HEK293 (cell line): ENCODE measurements around the gene PTPN6.

Experiments used
- KLF10 ChIP-seq: fragments of 450-650 bp; IDR thresholded peaks from 2 replicates; pipeline ENCODE4 v1.5.1; 2018; ENCODE audit warnings: missing biosample characterization, mild to moderate bottlenecking, missing genetic modification characterization
- MYNN ChIP-seq: fragments of 450-650 bp; formaldehyde crosslinking; IDR thresholded peaks from 2 replicates; pipeline ENCODE4 v1.5.1; 2016; ENCODE audit warnings: missing biosample characterization, missing genetic modification characterization, borderline replicate concordance
- PRDM6 ChIP-seq: fragments of 450-650 bp; formaldehyde crosslinking; IDR thresholded peaks from 2 replicates; pipeline ENCODE4 v1.5.1; 2017; ENCODE audit warnings: missing biosample characterization, missing genetic modification characterization
- SP2 ChIP-seq: fragments of 450-650 bp; formaldehyde crosslinking; IDR thresholded peaks from 2 replicates; pipeline ENCODE4 v1.5.1; 2016; ENCODE audit warnings: missing biosample characterization, missing genetic modification characterization
- ZBTB20 ChIP-seq: fragments of 450-650 bp; formaldehyde crosslinking; IDR thresholded peaks from 2 replicates; pipeline ENCODE4 v1.5.1; 2016; ENCODE audit warnings: missing biosample characterization, missing genetic modification characterization
- ZFHX2 ChIP-seq: fragments of 450-650 bp; formaldehyde crosslinking; conservative IDR thresholded peaks from 2 replicates; pipeline ENCODE4 v1.5.1; 2016; ENCODE audit warnings: missing biosample characterization, missing genetic modification characterization
- ZNF112 ChIP-seq: fragments of 450-650 bp; formaldehyde crosslinking; IDR thresholded peaks from 2 replicates; pipeline ENCODE4 v1.5.0; 2017; ENCODE audit warnings: missing biosample characterization, missing genetic modification characterization
- ZNF114 ChIP-seq: fragments of 450-650 bp; formaldehyde crosslinking; IDR thresholded peaks from 2 replicates; pipeline ENCODE4 v1.5.0; 2017; ENCODE audit warnings: missing biosample characterization, missing genetic modification characterization
- ZNF18 ChIP-seq: fragments of 450-650 bp; formaldehyde crosslinking; IDR thresholded peaks from 2 replicates; pipeline ENCODE4 v1.5.1; 2016; ENCODE audit warnings: missing biosample characterization, missing genetic modification characterization
- ZNF202 ChIP-seq: fragments of 450-650 bp; formaldehyde crosslinking; IDR thresholded peaks from 2 replicates; pipeline ENCODE4 v1.5.1; 2016; ENCODE audit warnings: missing biosample characterization, missing genetic modification characterization, borderline replicate concordance
- ZNF211 ChIP-seq: fragments of 450-650 bp; formaldehyde crosslinking; IDR thresholded peaks from 2 replicates; pipeline ENCODE4 v1.5.1; 2016; ENCODE audit warnings: low read depth, missing biosample characterization, missing genetic modification characterization
- ZNF23 ChIP-seq: fragments of 450-650 bp; formaldehyde crosslinking; IDR thresholded peaks from 2 replicates; pipeline ENCODE4 v1.5.1; 2016; ENCODE audit warnings: missing biosample characterization, missing genetic modification characterization, borderline replicate concordance
- ZNF26 ChIP-seq: fragments of 450-650 bp; formaldehyde crosslinking; IDR thresholded peaks from 2 replicates; pipeline ENCODE4 v1.5.1; 2016; ENCODE audit warnings: missing biosample characterization, missing genetic modification characterization
- ZNF280D ChIP-seq: fragments of 450-650 bp; formaldehyde crosslinking; IDR thresholded peaks from 2 replicates; pipeline ENCODE4 v1.5.1; 2016; ENCODE audit warnings: missing biosample characterization, missing genetic modification characterization
- ZNF37A ChIP-seq: fragments of 450-650 bp; IDR thresholded peaks from 2 replicates; pipeline ENCODE4 v1.5.1; 2018; ENCODE audit warnings: missing biosample characterization, missing genetic modification characterization
- ZNF404 ChIP-seq: fragments of 450-650 bp; formaldehyde crosslinking; IDR thresholded peaks from 2 replicates; pipeline ENCODE4 v1.5.1; 2017; ENCODE audit warnings: missing biosample characterization, missing genetic modification characterization
- ZNF513 ChIP-seq: fragments of 450-650 bp; IDR thresholded peaks from 2 replicates; pipeline ENCODE4 v1.5.1; 2018; ENCODE audit warnings: missing biosample characterization, missing genetic modification characterization
- ZNF626 ChIP-seq: fragments of 450-650 bp; sonication (Bioruptor Pico); formaldehyde crosslinking; IDR thresholded peaks from 2 replicates; pipeline ENCODE4 v1.5.1; 2018; ENCODE audit warnings: missing biosample characterization, missing genetic modification characterization, inconsistent platforms
- ZNF692 ChIP-seq: fragments of 450-650 bp; formaldehyde crosslinking; IDR thresholded peaks from 2 replicates; pipeline ENCODE4 v1.5.1; 2016; ENCODE audit warnings: missing biosample characterization, missing genetic modification characterization
- ZNF776 ChIP-seq: fragments of 450-650 bp; formaldehyde crosslinking; IDR thresholded peaks from 2 replicates; pipeline ENCODE4 v1.5.0; 2017; ENCODE audit warnings: missing biosample characterization, missing genetic modification characterization, borderline replicate concordance
- ZNF791 ChIP-seq: fragments of 450-650 bp; formaldehyde crosslinking; IDR thresholded peaks from 2 replicates; pipeline ENCODE4 v1.5.1; 2016; ENCODE audit warnings: missing biosample characterization, missing genetic modification characterization
- ZNF830 ChIP-seq: fragments of 450-650 bp; IDR thresholded peaks from 2 replicates; pipeline ENCODE4 v1.5.0; 2018; ENCODE audit warnings: missing biosample characterization, missing genetic modification characterization, low read depth, mild to moderate bottlenecking, moderate library complexity
- ZSCAN4 ChIP-seq: fragments of 450-650 bp; formaldehyde crosslinking; IDR thresholded peaks from 2 replicates; pipeline ENCODE4 v1.5.1; 2017; ENCODE audit warnings: missing biosample characterization, missing genetic modification characterization
- ZSCAN5A ChIP-seq: fragments of 450-650 bp; formaldehyde crosslinking; IDR thresholded peaks from 2 replicates; pipeline ENCODE4 v1.5.1; 2016; ENCODE audit warnings: missing biosample characterization, missing genetic modification characterization
- ZXDB ChIP-seq: fragments of 450-650 bp; formaldehyde crosslinking; IDR thresholded peaks from 2 replicates; pipeline ENCODE4 v1.5.1; 2016; ENCODE audit warnings: missing biosample characterization, missing genetic modification characterization

PTPN6 gene

GRCh38 chr12:6944381-6945186, 6.6 kb upstream of the PTPN6 start (continued):
- TF ChIP-seq ZNF280D (tag by site-specific recombination) (no peak), KLF10 (tag by site-specific recombination) (peak; percentile 63), ZNF211 (tag by site-specific recombination) (no peak), ZNF404 (tag by site-specific recombination) (no peak), ZNF791 (tag by site-specific recombination) (no peak), ZNF37A (tag by site-specific recombination) (no peak), MYNN (tag by site-specific recombination) (0 out of 2 replicates have a peak, but pooled peaks have one; percentile 30), ZNF114 (tag by site-specific recombination) (no peak), SP2 (tag by site-specific recombination) (peak; percentile 96), PRDM6 (tag by site-specific recombination) (no peak), ZNF513 (tag by site-specific recombination) (no peak), ZNF626 (tag by site-specific recombination) (no peak), ZBTB20 (tag by site-specific recombination) (peak; percentile 98), ZNF202 (no peak), ZSCAN4 (tag by site-specific recombination) (no peak), ZNF26 (tag by site-specific recombination) (no peak), ZXDB (peak; percentile 38), ZNF776 (tag by site-specific recombination) (no peak; the same call in 1 of the 2 replicates), ZNF112 (tag by site-specific recombination) (no peak), ZSCAN5A (tag by site-specific recombination) (no peak), ZFHX2 (tag by site-specific recombination) (peak; percentile 45), ZNF830 (tag by site-specific recombination) (no peak), ZNF23 (tag by site-specific recombination) (no peak), ZNF18 (tag by site-specific recombination) (peak; percentile 10; the same call in 1 of the 2 replicates), ZNF692 (tag by site-specific recombination) (peak; percentile 97)
